ENCODE results near the gene KIAA1549.

KIAA1549 gene

GRCh38 chr7:138974675-138975292 is 6.4 kb downstream of the KIAA1549 start:
- no peak for DNase-seq

GRCh38 chr7:138974103-138974502 is 7.1 kb downstream of the KIAA1549 start:
- no peak for DNase-seq

- DNase-seq: no peak
Measured at GRCh38 chr7:138970952-138971351, 10.2 kb downstream of the KIAA1549 start.

GRCh38 chr7:138970446-138970845 is 10.7 kb downstream of the KIAA1549 start:
- no peak for DNase-seq

- no peak for DNase-seq
Measured at GRCh38 chr7:138967159-138967558, 14.0 kb downstream of the KIAA1549 start.

GRCh38 chr7:138964624-138965436 is 16.4 kb downstream of the KIAA1549 start:
- no peak for DNase-seq

GRCh38 chr7:138963675-138964074 is 17.5 kb downstream of the KIAA1549 start:
- DNase-seq: peak in 1 of 5 experiments; percentile 59

- DNase-seq: no peak
Measured at GRCh38 chr7:138962561-138963270, 18.5 kb downstream of the KIAA1549 start.

- DNase-seq: no peak
Measured at GRCh38 chr7:138961159-138961558, 20.0 kb downstream of the KIAA1549 start.

- DNase-seq: no peak
Measured at GRCh38 chr7:138958391-138958956, 22.7 kb downstream of the KIAA1549 start.

- no peak for DNase-seq
Measured at GRCh38 chr7:138957753-138958390, 23.3 kb downstream of the KIAA1549 start.

- DNase-seq: no peak
Measured at GRCh38 chr7:138957217-138957616, 24.0 kb downstream of the KIAA1549 start.

GRCh38 chr7:138954545-138955475 is 26.4 kb downstream of the KIAA1549 start:
- DNase-seq: no peak

GRCh38 chr7:138952791-138953190 is 28.4 kb downstream of the KIAA1549 start:
- no peak for DNase-seq

- DNase-seq: no peak
Measured at GRCh38 chr7:138951953-138952352, 29.2 kb downstream of the KIAA1549 start.

GRCh38 chr7:138949421-138950088 is 31.6 kb downstream of the KIAA1549 start:
- DNase-seq: no peak

- DNase-seq: peak in 1 of 5 experiments; percentile 31
Measured at GRCh38 chr7:138948403-138948802, 32.8 kb downstream of the KIAA1549 start.

- no peak for DNase-seq
Measured at GRCh38 chr7:138945821-138946220, 35.4 kb downstream of the KIAA1549 start.

- no peak for DNase-seq
Measured at GRCh38 chr7:138945154-138945553, 36.0 kb downstream of the KIAA1549 start.

- DNase-seq: no peak
Measured at GRCh38 chr7:138944592-138944991, 36.6 kb downstream of the KIAA1549 start.

- DNase-seq: no peak
Measured at GRCh38 chr7:138943061-138943460, 38.1 kb downstream of the KIAA1549 start.
